Measurements from ENCODE around the gene RNU6-9.
"Not testable (repeated sequence)": the region's sequence is repeated elsewhere in the genome, so short reads cannot be mapped to it uniquely, and the experiment has no call there.

The RNU6-9 gene

DNA sequence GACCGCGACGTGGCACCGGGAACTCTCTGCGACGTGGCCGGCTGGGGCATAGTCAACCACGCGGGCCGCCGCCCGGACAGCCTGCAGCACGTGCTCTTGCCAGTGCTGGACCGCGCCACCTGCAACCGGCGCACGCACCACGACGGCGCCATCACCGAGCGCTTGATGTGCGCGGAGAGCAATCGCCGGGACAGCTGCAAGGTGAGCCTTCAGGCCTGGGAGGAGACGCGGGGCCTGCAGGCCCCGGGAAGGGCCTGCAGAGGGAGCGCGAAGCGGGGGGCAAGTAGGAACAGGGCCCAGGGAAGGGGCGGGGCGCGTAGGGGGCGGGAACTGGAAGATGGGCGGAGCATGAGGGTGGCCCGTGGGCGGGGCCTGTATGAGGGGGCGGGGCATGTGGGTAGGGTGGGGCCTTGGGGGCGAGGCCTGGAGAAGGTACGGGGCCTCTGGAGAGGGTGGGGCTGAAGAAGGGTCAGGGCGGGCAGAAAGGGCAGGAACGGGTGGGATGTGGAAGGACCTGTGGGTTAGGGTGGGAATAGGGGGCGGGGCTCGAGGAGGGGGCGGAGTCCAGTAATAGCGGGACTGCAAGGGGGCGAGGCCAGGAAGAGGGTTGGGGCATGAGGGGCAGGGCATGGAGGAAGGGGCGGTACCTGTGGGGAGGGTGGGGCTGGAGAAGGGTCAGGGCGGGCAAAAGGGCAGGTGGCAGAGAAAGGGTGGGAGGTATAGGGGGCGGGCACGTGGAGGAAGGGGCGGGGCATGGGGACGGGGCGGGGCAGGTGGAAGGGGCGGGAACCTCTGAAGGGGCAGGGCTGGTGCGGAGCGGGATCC is 31.3 kb upstream of the RNU6-9 start:
- DNase-seq: peak; percentile 64

GRCh38 chr19:862581-863314 is 30.5 kb upstream of the RNU6-9 start:
- DNase-seq: peak; percentile 79

- DNase-seq: no peak
Measured at GRCh38 chr19:863315-863620, 30.0 kb upstream of the RNU6-9 start.

- no peak for DNase-seq
Measured at GRCh38 chr19:866769-867300, 26.4 kb upstream of the RNU6-9 start.

- DNase-seq: no peak
Measured at GRCh38 chr19:867301-867793, 25.9 kb upstream of the RNU6-9 start.

- no peak for DNase-seq
Measured at GRCh38 chr19:867855-868457, 25.3 kb upstream of the RNU6-9 start.

DNA sequence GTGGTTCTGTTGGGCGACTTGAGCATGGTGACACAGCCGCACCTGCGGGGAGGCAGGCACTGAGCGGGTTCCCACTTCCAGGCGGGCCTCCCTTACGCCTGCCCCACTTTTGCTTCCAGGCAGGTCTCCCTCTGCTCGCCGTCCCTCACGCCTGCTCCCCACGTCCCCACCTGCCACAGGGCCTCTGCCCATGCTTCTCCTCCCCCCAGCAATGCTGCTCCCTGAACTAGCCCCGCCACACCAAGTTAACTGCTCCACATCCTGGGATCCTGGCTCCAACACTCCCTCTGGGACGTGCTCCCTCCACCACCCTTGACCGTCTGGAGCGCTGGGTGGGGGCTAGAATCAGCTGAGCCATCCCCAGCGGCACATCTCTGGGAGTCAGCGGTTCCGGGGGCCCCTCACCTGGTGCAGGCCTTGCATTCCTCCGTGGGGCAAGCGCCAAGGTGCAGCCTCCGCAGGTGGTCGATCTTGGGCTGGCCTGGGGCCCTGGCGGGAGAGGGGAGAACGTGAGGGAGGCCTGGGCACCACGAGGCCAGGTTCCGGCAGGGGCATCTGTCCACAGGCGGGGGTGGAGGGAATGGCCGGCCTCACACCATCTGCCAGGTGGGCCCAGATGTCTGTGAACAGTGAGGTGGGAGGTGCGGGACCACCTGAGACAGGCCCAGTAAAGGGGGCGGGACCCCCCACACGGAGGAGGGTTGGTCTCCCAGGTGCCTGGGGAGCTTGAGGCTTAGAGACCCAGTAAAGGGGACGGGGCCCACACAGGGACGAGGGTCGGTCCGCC is 24.6 kb upstream of the RNU6-9 start:
- no peak for DNase-seq

- no peak for DNase-seq
Measured at GRCh38 chr19:869245-870177, 23.8 kb upstream of the RNU6-9 start.

DNA sequence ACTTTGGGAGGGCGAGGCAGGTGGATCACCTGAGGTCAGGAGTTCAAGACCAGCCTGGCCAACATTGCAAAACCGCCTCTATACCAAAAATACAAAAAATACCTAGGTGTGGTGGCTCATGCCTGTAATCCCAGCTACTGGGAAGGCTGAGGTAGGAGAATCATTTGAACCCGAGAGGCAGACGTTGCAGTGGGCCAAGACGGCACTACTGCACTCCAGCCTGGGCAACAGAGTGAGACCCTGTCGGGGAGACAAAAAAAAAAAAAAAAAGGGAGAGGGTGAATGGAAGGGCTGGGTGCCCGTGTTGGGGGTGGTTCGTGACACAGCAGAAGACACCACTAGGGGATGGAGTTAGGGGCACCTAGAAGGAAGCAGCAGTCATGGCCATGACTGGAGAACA is 23.0 kb upstream of the RNU6-9 start:
- DNase-seq: no peak

DNA sequence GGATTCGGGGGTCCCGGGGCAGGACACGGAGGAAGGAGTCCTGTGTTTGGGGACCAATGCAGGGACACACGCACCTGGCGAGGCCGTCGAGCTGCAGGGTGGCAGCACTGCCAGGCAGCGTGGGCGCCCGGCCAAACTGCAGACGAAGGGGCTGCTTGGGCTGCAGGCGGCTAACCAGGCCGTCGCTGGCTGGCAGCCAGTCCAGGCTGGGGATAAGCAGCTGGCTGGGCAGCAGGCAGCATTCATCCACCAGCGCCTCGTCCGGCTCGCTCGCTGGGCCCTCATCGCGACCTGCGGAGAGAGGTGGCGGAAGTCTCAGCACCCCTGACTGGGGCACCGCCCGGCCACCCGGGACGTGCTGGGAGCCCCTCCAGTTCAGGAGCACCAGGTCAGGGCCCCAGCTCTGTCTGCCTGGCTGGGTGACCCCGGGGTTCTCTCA is 22.3 kb upstream of the RNU6-9 start:
- DNase-seq: no peak

DNA sequence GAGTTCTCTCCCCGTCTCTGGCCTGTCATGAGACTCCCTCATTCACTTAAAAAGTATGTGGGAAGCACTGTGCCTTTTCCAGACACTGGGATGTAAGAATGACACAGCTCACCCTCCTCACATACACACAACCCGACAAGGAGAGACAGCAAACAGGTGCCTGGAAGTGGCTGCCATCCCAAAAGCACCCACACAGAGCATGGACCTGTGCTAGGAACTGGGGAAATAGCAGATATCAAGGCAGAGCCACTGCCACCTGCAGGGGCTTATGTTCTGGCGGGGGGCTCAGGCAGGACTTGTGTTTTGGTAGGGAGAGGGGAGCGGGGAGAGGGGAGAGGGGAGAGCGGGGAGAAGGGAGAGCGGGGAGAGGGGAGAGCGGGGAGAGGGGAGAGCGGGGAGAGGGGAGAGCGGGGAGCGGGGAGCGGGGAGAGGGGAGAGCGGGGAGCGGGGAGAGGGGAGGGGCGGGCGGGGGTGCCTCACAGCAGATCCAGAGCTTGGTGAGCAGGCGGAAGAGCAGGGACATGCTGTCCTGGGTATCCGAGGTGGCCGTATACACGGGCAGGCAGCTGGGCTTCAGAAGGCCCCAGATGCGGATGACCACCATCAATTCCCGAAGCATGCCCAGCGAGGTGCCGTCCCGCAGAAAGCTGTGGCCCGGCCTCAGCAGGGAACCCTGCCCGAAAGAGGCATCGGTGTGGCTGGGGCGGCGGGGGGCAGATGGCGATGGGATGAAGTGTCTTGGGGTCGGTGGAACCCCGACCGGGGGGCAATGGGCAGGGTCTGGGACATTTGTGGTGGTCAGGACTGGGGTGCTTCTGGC is 21.6 kb upstream of the RNU6-9 start:
- no peak for DNase-seq

GRCh38 chr19:872266-872951 is 20.9 kb upstream of the RNU6-9 start:
- peak; percentile 86 for DNase-seq

- peak; percentile 82 for DNase-seq
Measured at GRCh38 chr19:873084-873483, 20.2 kb upstream of the RNU6-9 start.

- DNase-seq: no peak
Measured at GRCh38 chr19:873561-874041, 19.7 kb upstream of the RNU6-9 start.

DNA sequence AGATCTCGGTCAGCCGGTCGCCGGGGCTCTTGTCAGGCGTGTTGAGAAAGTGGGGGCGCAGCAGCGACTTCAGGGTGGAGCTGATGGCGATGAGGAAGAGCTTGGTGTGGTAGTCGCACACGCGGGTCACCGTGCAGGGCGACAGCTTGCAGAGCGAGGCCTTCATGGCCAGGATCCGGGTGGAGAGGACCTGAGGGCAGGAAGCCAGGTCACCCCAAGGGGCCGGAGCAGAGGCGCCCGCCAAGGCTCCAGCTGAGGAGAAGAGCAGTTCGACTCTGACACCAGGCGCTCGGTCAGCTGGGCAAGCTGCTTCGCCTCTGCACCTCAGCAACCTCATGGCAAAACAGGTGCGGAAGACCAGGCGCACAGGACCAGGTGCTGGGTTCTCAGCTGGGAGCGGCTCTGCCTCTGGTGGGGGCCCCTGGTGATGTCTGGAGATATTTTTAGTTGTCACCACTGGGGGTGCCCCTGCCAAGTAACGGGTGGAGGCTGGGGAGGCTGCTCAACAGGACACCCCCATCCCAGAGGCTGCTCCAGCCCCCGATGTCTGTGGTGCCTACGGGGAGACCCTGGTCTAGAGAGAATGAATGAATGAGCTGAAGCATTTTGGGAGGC is 17.9 kb upstream of the RNU6-9 start:
- DNase-seq: no peak

GRCh38 chr19:876089-876488 is 17.2 kb upstream of the RNU6-9 start:
- no peak for DNase-seq

GRCh38 chr19:876780-877314 is 16.4 kb upstream of the RNU6-9 start:
- DNase-seq: no peak

- not testable (repeated sequence) for DNase-seq
Measured at GRCh38 chr19:877992-878660, 15.2 kb upstream of the RNU6-9 start.

Measured in CD4-positive, alpha-beta T cell treated with Interleukin-6 for 4 hours (primary cell).